ENCODE data around the gene CCDC185. TPM values are rescaled to one million over a fixed set of nuclear protein-coding genes. Genes with fewer than 3 reads are reported as not detected.
A peak's percentile ranks its signal among the peaks of the same experiment; 100 is the strongest.

CCDC185 gene
- total RNA-seq (not detected), polyA plus RNA-seq (not detected)

DNA sequence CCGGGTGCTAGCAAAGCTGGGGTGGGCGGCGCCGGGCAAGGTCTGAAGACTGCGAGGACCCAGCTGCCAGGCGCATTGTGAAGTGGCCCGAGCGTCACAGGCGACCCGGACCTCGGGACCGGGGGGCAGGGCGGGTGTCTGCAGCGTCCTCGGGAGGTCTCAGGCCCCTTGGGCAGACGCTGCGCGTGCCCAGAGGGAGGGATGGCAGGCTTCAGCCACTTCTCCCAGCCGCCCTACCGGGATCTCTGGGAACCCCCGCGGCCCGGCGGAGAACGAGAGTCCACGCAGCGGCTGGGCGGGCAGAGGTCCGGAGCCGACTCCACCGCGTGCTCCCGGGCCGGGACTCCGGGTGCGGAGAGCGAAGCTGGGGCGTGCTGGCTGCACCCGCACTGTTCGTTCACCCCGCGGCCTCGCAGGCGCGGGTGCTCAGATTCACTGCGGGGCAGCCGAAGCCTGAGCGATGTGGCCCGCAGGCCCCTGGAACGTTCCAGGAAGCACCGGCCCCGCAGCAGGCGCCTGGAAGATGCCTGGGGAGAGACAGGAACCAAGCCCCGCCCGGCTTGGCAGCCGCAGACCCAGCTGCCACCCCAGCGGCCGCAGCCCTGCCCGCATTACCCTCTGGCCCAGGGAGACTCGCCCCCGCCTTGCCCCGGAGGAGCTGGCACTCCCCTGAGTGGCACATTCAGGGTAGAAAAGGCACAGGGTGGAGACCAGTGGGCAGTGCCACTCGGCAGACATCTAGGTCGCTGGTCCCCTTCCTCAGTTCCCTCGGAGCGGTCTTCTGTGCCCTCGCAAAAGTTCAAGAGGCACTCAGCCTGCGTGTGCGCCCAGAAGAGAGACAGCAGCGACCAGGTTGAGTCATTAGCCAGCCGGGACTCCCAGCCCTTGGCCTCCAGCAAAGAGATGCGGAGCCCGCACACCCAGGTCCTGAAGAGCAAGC, at the start of gene CCDC185:
Gene CCDC185, plus strand, starts transcription at position 141 of the 940 bp plus-strand sequence. Its CDS starts 61 bp downstream, at position 202.
- Histone ChIP-seq H3K27me3 (ENCODE audit: control insufficient read depth, insufficient read depth, low read length) (peaks cover 5% of the 10 kb centered on the region), H3K4me1 (ENCODE audit: control insufficient read depth, insufficient read depth, low read length, poor library complexity, severe bottlenecking) (no peaks in the 10 kb centered on the region), H3K9me3 (ENCODE audit: control insufficient read depth in 2 of 2, low read length in 2 of 2) (no peaks in the 10 kb centered on the region), H3K36me3 (ENCODE audit: control insufficient read depth, insufficient read depth, low read length) (no peaks in the 10 kb centered on the region), H3K27ac (ENCODE audit: insufficient read depth, low read length, poor library complexity, severe bottlenecking) (no peak within 1 kb of the TSS), H3K4me3 (ENCODE audit: low read depth, low read length) (no peak within 1 kb of the TSS)
- H3K4me1 Mint-ChIP-seq, result peaks cover 0 to 3% (median 1%) of the 10 kb centered on the region in 4 donors
- no peak within 1 kb of the TSS for H3K27ac Mint-ChIP-seq
- peak within 1 kb of the TSS in 1 of 4 donors; percentile 11 for H3K4me3 Mint-ChIP-seq
- H3K27me3 Mint-ChIP-seq, result peaks cover 31% of the 10 kb centered on the region
- ATAC-seq (ENCODE audit: low read depth in 2 of 2) (no peak), DNase-seq (no peak)
- peaks cover 0 to 9% (median 0%) of the 10 kb centered on the region in 7 donors for H3K9me3 Mint-ChIP-seq
- no peaks in the 10 kb centered on the region for H3K36me3 Mint-ChIP-seq

GRCh38 chr1:223343692-223344091, 49.5 kb upstream of the CCDC185 start:
- no peaks in the 10 kb centered on the region for H3K4me1 ChIP-seq (ENCODE audit: control insufficient read depth, insufficient read depth, low read length, poor library complexity, severe bottlenecking)
- no peaks in the 10 kb centered on the region for H3K4me1 Mint-ChIP-seq
- no peak overlapping the region for H3K4me3 ChIP-seq (ENCODE audit: low read depth, low read length)
- H3K27ac ChIP-seq (ENCODE audit: insufficient read depth, low read length, poor library complexity, severe bottlenecking), result no peak overlapping the region
- H3K9me3 ChIP-seq (ENCODE audit: control insufficient read depth in 2 of 2, low read length in 2 of 2), result no peaks in the 10 kb centered on the region
- no peaks in the 10 kb centered on the region for H3K36me3 Mint-ChIP-seq
- DNase-seq (no peak), ATAC-seq (ENCODE audit: low read depth in 2 of 2) (no peak)
- no peak overlapping the region for H3K4me3 Mint-ChIP-seq
- H3K36me3 ChIP-seq (ENCODE audit: control insufficient read depth, insufficient read depth, low read length), result no peaks in the 10 kb centered on the region
- H3K9me3 Mint-ChIP-seq, result peaks cover 0 to 2% (median 0%) of the 10 kb centered on the region in 7 donors
- no peaks in the 10 kb centered on the region for H3K27me3 ChIP-seq (ENCODE audit: control insufficient read depth, insufficient read depth, low read length)
- H3K27ac Mint-ChIP-seq, result no peak overlapping the region
- peaks cover 5% of the 10 kb centered on the region for H3K27me3 Mint-ChIP-seq

GRCh38 chr1:223344491-223344890, 48.7 kb upstream of the CCDC185 start:
- H3K36me3 ChIP-seq (ENCODE audit: control insufficient read depth, insufficient read depth, low read length), result no peaks in the 10 kb centered on the region
- H3K27ac ChIP-seq (ENCODE audit: insufficient read depth, low read length, poor library complexity, severe bottlenecking), result no peak overlapping the region
- ATAC-seq (ENCODE audit: low read depth in 2 of 2), result no peak
- H3K4me3 ChIP-seq (ENCODE audit: low read depth, low read length), result no peak overlapping the region
- Mint-ChIP-seq H3K4me1 (no peaks in the 10 kb centered on the region), H3K9me3 (peaks cover 0 to 2% (median 0%) of the 10 kb centered on the region in 7 donors), H3K27me3 (peaks cover 5% of the 10 kb centered on the region), H3K27ac (no peak overlapping the region), H3K36me3 (no peaks in the 10 kb centered on the region), H3K4me3 (no peak overlapping the region)
- no peak for DNase-seq
- no peaks in the 10 kb centered on the region for H3K4me1 ChIP-seq (ENCODE audit: control insufficient read depth, insufficient read depth, low read length, poor library complexity, severe bottlenecking)
- H3K27me3 ChIP-seq (ENCODE audit: control insufficient read depth, insufficient read depth, low read length), result no peaks in the 10 kb centered on the region
- no peaks in the 10 kb centered on the region for H3K9me3 ChIP-seq (ENCODE audit: control insufficient read depth in 2 of 2, low read length in 2 of 2)

DNA sequence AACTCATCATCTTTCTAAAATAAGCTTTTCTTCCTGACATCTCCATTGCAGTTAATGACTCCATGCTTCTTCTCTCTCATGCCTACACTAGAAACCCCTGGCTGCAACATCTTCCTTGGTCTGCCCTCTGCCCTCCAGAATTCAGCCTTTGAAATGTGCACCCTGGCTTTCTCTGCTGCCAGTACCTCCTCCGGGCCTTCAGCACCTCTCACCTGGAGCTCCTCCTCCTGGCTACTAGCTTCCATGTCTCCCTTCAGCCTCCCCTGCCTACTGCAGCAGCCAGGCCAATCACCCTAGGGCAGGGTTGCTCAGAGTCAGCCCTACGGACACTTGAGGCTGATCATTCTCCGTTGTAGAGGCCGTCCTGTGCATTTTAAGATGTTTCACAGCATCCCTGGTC, 47.5 kb upstream of the CCDC185 start:
- no peak overlapping the region for H3K27ac Mint-ChIP-seq
- DNase-seq, result no peak
- Histone ChIP-seq H3K27ac (ENCODE audit: insufficient read depth, low read length, poor library complexity, severe bottlenecking) (no peak overlapping the region), H3K27me3 (ENCODE audit: control insufficient read depth, insufficient read depth, low read length) (no peaks in the 10 kb centered on the region), H3K36me3 (ENCODE audit: control insufficient read depth, insufficient read depth, low read length) (no peaks in the 10 kb centered on the region), H3K4me1 (ENCODE audit: control insufficient read depth, insufficient read depth, low read length, poor library complexity, severe bottlenecking) (no peaks in the 10 kb centered on the region), H3K4me3 (ENCODE audit: low read depth, low read length) (no peak overlapping the region), H3K9me3 (ENCODE audit: control insufficient read depth in 2 of 2, low read length in 2 of 2) (no peaks in the 10 kb centered on the region)
- no peaks in the 10 kb centered on the region for H3K36me3 Mint-ChIP-seq
- H3K4me1 Mint-ChIP-seq, result peaks cover 0 to 4% (median 0%) of the 10 kb centered on the region in 4 donors
- peaks cover 5% of the 10 kb centered on the region for H3K27me3 Mint-ChIP-seq
- H3K9me3 Mint-ChIP-seq, result peaks cover 0 to 3% (median 0%) of the 10 kb centered on the region in 7 donors
- no peak for ATAC-seq (ENCODE audit: low read depth in 2 of 2)
- H3K4me3 Mint-ChIP-seq, result no peak overlapping the region

- H3K4me1 ChIP-seq (ENCODE audit: control insufficient read depth, insufficient read depth, low read length, poor library complexity, severe bottlenecking), result no peaks in the 10 kb centered on the region
- Mint-ChIP-seq H3K36me3 (no peaks in the 10 kb centered on the region), H3K4me3 (no peak overlapping the region), H3K9me3 (peaks cover 0 to 3% (median 0%) of the 10 kb centered on the region in 7 donors), H3K4me1 (peaks cover 0 to 4% (median 0%) of the 10 kb centered on the region in 4 donors), H3K27ac (no peak overlapping the region), H3K27me3 (peaks cover 5% of the 10 kb centered on the region)
- H3K36me3 ChIP-seq (ENCODE audit: control insufficient read depth, insufficient read depth, low read length), result no peaks in the 10 kb centered on the region
- H3K27me3 ChIP-seq (ENCODE audit: control insufficient read depth, insufficient read depth, low read length), result no peaks in the 10 kb centered on the region
- DNase-seq (no peak), ATAC-seq (ENCODE audit: low read depth in 2 of 2) (no peak)
- no peaks in the 10 kb centered on the region for H3K9me3 ChIP-seq (ENCODE audit: control insufficient read depth in 2 of 2, low read length in 2 of 2)
- no peak overlapping the region for H3K4me3 ChIP-seq (ENCODE audit: low read depth, low read length)
- no peak overlapping the region for H3K27ac ChIP-seq (ENCODE audit: insufficient read depth, low read length, poor library complexity, severe bottlenecking)
Measured at GRCh38 chr1:223346311-223346710, 46.9 kb upstream of the CCDC185 start.

GRCh38 chr1:223347583-223347982, 45.6 kb upstream of the CCDC185 start:
- H3K4me3 Mint-ChIP-seq, result no peak overlapping the region
- no peaks in the 10 kb centered on the region for H3K36me3 ChIP-seq (ENCODE audit: control insufficient read depth, insufficient read depth, low read length)
- no peaks in the 10 kb centered on the region for H3K9me3 ChIP-seq (ENCODE audit: control insufficient read depth in 2 of 2, low read length in 2 of 2)
- no peak overlapping the region for H3K27ac Mint-ChIP-seq
- no peaks in the 10 kb centered on the region for H3K4me1 ChIP-seq (ENCODE audit: control insufficient read depth, insufficient read depth, low read length, poor library complexity, severe bottlenecking)
- H3K9me3 Mint-ChIP-seq, result peaks cover 0 to 3% (median 0%) of the 10 kb centered on the region in 7 donors
- H3K27me3 ChIP-seq (ENCODE audit: control insufficient read depth, insufficient read depth, low read length), result no peaks in the 10 kb centered on the region
- ATAC-seq (ENCODE audit: low read depth in 2 of 2) (no peak), DNase-seq (no peak)
- H3K4me3 ChIP-seq (ENCODE audit: low read depth, low read length), result no peak overlapping the region
- H3K27me3 Mint-ChIP-seq, result peaks cover 5% of the 10 kb centered on the region
- H3K36me3 Mint-ChIP-seq, result no peaks in the 10 kb centered on the region
- peaks cover 0 to 4% (median 0%) of the 10 kb centered on the region in 4 donors for H3K4me1 Mint-ChIP-seq
- H3K27ac ChIP-seq (ENCODE audit: insufficient read depth, low read length, poor library complexity, severe bottlenecking), result no peak overlapping the region

DNA sequence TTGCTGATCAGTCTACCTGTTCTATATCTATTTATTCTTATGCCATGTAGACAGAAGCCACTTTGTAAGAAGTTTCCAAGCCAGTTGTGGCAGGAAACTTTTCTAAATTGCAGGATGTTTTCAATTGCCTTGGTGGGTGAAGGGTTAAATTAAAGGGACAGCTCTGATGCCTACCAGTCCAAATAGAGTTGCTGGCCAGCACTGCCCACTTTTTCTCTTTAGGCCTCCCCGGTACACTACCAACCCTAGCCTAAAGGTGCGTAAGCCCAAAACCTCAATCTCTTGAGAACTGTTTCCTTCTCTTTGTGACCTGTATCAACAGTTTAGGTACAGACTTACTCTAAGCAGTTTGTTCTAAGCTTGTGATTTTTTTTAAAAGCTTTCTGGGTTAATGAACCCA, 44.8 kb upstream of the CCDC185 start:
- Mint-ChIP-seq H3K36me3 (no peaks in the 10 kb centered on the region), H3K27me3 (peaks cover 6% of the 10 kb centered on the region), H3K4me1 (peaks cover 0 to 4% (median 1%) of the 10 kb centered on the region in 4 donors), H3K9me3 (peaks cover 0 to 3% (median 0%) of the 10 kb centered on the region in 7 donors), H3K27ac (no peak overlapping the region), H3K4me3 (no peak overlapping the region)
- Histone ChIP-seq H3K4me1 (ENCODE audit: control insufficient read depth, insufficient read depth, low read length, poor library complexity, severe bottlenecking) (no peaks in the 10 kb centered on the region), H3K27ac (ENCODE audit: insufficient read depth, low read length, poor library complexity, severe bottlenecking) (no peak overlapping the region), H3K27me3 (ENCODE audit: control insufficient read depth, insufficient read depth, low read length) (no peaks in the 10 kb centered on the region), H3K4me3 (ENCODE audit: low read depth, low read length) (no peak overlapping the region), H3K36me3 (ENCODE audit: control insufficient read depth, insufficient read depth, low read length) (no peaks in the 10 kb centered on the region), H3K9me3 (ENCODE audit: control insufficient read depth in 2 of 2, low read length in 2 of 2) (no peaks in the 10 kb centered on the region)
- ATAC-seq (ENCODE audit: low read depth in 2 of 2) (no peak), DNase-seq (no peak)
